AG08396 (cell line): ENCODE measurements around the gene RAB25.
"Not testable (repeated sequence)": the region's sequence is repeated elsewhere in the genome, so short reads cannot be mapped to it uniquely, and the experiment has no call there.

Source experiments
- DNase-seq: peaks from one replicate; pipeline ENCODE4 v3.0.0; 2012; ENCODE audit warnings: low spot score, mixed read lengths

The RAB25 gene

DNA sequence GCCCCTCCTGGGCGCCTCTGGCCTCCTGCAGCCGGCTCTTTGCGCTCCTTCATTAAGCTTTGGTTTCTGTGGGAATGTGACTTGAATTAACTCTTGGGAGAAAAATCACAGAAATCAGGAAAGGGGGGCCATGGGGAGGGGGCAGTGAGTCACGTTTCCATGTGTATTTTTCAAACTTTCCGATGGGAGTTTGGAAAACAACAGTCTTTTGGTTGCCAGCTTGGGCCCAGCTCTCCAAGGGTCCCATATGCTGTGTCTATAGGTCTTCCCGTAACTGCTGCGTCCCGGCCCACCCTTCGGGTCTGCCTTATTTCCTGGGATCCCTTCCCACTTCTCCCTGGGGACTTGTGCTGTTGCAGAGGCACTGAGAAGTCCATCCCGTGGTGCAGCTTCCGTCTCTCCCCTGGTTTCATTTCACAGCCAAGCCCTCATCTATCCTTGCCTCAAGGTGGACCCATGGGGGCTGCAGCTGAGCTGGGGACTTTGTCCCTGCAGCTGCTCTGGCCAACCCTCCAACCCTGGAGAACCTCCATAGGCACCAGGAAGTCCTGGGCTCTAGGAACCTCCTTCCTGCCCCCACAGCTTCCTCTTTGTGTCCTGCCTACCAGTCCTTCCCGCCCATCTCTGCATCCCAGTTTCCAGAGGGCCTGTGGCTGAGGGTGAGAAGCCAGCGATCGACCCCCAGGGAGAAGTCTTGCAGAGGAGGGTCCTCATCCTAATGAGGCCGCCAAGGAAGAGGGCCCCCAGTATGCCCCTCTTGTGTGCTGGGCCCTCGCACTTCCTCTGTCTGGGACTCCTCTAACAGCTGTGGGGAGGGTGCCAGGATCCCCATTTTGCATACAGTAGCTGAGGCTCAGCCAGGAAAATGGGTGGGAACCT lies 41.9 kb downstream of the RAB25 start:
- DNase-seq = no peak

DNA sequence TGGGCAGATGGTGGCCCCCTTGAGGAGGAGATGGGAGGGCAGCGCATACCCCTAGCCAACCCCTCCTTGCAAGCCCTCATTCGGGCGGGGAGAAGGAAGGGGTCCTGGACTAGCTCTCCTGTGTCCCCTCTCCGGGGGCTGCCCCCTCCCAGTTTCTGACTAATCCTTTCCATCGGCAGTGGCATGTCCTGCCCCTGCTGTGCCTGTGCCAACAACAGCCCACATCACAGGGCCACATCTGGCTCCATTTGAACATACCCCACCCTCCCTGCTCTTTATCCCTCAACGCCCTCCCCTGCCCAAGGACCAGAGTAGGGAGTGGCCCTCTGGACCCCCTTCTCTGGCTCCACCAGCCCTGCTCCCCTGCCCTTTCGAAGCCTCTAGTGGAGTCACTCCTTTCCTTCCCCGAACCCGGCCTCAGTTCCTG lies 42.6 kb downstream of the RAB25 start:
- DNase-seq = peak; percentile 74

GRCh38 chr1:156104065-156104810 lies 43.3 kb downstream of the RAB25 start:
- DNase-seq = peak; percentile 86

DNA sequence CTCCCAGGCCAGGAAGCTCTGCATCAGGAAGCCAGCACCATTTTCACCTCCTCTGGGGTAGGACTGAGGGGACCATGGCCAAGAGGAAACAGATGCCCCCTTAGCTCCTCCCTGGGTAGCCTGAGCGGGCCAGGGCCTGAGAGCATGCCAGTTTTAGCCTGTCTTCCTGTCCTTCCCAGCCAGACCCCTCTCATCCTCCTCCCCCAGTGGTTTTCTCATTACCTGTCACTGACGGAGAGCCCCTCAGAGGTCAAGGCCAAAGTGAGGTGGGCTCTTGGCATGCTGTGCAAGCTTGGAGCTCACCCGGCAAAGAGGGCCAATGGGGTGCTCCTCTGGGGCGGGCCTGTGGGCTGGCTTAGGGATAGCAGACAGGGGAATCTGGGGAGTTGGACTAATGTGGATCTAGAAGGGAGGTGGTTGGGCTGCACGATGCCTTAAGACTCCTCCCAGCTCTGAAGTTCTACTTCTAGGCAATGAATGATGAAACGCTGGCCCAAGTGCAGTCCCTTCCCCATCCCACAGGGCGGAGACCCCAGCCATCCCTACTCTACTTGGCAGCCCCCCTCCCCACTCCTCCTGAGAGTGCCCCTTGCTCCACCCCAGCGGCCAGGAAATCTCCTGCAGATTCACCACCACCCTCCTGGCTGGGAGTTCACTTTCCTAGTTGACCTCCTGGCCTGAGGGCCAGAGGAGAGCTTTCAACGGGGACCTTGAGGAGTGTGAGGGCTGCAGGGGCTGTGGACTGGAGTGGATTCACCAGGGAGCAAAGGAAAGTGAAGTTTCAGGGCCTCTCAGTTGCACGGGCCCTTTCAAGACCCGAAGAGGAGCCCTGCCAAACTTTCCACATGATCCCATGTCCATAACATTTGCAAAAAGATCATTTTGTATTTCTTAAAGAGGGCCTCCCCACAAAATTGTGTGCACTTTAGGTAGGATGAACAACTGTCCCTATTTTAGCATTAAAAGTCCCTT lies 44.2 kb downstream of the RAB25 start:
- no peak for DNase-seq

- no peak for DNase-seq
Observed at GRCh38 chr1:156106624-156107488, 45.9 kb downstream of the RAB25 start.

GRCh38 chr1:156108057-156108456 lies 47.1 kb downstream of the RAB25 start:
- DNase-seq = no peak

GRCh38 chr1:156108664-156109241 lies 47.8 kb downstream of the RAB25 start:
- no peak for DNase-seq

- no peak for DNase-seq
Observed at GRCh38 chr1:156110252-156110651, 49.3 kb downstream of the RAB25 start.

- DNase-seq = no peak
Observed at GRCh38 chr1:156111355-156111962, 50.5 kb downstream of the RAB25 start.

- no peak for DNase-seq
Observed at GRCh38 chr1:156112276-156113137, 51.5 kb downstream of the RAB25 start.

DNA sequence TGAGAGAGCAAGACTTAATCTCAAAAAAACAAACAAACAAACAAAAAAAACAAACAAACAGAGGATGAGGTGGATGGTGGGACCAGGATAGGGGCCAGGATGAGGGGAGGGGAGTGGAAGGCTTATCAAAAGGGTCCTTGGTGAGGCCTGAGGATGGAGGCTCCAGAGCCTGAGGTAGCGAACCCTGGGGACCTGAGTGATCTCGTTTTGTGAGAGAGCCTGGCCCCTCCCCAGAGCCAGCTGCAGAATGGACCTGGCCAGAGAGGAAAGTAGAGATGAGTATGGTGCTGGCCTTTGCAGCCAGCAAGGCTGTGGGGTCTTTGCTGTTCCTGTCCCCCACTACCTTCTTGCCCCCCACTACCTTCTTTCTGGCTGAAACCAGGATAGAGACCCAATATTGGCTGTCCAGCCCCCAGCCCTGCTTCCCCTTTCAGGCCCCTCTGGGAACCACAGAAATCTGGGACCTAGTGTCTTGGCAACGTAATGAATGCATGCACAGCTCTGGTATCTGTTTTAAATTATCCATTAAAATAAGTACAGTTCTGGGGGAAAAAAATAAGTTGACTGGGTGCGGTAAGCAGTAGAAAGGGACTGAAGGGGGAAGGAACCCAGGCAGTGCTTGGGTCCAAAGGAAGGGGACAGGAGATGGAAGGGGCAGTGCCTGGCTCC lies 52.5 kb downstream of the RAB25 start:
- DNase-seq = no peak

DNA sequence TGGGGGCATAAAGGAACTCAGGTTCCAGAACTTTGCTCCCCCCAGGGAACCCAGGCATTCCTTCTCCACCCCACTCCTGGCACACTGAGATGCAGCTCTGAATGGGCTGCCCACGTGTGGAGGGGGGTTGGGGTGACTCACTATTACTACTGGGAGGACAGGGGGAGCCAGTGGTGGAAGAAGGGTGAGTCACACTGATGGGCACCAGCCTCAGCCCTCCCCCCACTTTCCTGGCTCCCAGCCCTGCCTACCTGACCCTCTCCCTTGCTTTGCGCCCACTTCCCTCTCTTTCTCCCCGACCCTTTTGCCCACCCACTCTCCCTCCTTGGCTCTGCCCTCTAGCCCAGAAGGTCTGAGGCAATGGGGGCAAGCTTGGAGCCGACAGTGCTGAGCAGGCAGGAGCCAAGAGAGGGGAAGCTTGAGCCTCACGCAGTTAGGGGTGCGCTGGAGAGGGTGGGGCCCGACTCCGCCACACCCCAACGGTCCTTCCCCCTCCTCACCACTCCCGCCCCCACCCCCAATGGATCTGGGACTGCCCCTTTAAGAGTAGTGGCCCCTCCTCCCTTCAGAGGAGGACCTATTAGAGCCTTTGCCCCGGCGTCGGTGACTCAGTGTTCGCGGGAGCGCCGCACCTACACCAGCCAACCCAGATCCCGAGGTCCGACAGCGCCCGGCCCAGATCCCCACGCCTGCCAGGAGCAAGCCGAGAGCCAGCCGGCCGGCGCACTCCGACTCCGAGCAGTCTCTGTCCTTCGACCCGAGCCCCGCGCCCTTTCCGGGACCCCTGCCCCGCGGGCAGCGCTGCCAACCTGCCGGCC lies 53.4 kb downstream of the RAB25 start, which contains the start of gene LMNA:
LMNA (plus strand) TSS at position 611 of the 818 bp plus-strand sequence. CDS start 208 bp downstream, outside the sequence.
- DNase-seq = peak; percentile 92

DNA sequence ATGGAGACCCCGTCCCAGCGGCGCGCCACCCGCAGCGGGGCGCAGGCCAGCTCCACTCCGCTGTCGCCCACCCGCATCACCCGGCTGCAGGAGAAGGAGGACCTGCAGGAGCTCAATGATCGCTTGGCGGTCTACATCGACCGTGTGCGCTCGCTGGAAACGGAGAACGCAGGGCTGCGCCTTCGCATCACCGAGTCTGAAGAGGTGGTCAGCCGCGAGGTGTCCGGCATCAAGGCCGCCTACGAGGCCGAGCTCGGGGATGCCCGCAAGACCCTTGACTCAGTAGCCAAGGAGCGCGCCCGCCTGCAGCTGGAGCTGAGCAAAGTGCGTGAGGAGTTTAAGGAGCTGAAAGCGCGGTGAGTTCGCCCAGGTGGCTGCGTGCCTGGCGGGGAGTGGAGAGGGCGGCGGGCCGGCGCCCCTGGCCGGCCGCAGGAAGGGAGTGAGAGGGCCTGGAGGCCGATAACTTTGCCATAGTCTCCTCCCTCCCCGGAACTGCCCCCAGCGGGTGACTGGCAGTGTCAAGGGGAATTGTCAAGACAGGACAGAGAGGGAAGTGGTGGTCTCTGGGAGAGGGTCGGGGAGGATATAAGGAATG lies 54.1 kb downstream of the RAB25 start:
- no peak for DNase-seq

DNA sequence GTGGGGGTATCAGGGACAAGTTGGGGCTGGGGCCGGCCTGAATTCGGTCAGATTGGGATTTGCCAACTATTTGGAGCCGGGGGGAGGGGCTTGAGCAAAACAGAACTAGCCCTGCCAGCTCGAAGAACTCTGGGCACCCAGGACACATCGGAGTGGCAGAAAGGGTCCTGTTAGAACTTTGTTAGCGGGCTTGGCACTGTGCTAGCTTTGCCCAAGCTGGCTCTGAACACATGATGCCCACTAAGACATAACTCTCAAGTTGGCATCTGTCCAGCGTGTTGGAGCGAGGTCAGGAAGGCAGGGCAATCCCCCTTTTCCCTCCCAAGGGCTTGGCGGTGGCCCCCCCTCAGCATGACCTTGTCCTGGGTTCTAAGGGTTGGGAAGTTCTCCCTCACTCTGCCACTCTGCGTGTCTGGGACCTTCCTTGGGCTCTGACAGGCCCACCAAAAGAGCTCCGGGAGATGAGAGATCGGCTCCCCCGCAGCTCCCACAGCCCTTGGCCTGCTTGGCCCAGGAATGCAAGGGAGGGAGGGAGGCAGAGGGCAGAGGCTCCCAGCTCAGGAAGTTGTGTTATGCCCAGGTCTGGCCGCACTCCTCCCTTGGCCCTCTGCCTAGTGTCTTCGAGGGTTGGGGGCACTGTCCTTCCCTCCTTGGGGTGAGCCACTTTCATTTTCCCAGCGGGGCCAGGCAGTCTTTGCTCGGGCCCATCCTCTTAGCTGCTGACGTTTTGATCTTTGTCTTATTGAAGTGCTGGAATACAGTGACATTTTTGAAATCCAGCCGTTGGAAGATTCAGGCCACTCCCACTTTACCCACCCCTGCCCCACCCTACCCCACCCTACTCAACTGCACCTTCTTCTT lies 54.8 kb downstream of the RAB25 start:
- no peak for DNase-seq

GRCh38 chr1:156116731-156117130 lies 55.8 kb downstream of the RAB25 start:
- not testable (repeated sequence) for DNase-seq
